Heart right ventricle (tissue), 16 donors: ENCODE data around the gene PPARG. TPM values are rescaled to one million over a fixed set of nuclear protein-coding genes. Genes with fewer than 3 reads are reported as not detected.

Source experiments
- ATAC-seq, 8 donors: fragments of 200-7000 bp; cut with Tn5 transposase; one replicate each; pipeline ENCODE4 v1.9.1; 2020; ENCODE audit warnings: mild to moderate bottlenecking in 8 of 8, moderate library complexity in 8 of 8, moderate number of reproducible peaks in 1 of 8
- DNase-seq, 2 donors: peaks; one replicate each; pipeline ENCODE4 v3.0.0-alpha.2; 2020
- H3K27ac ChIP-seq, 10 donors: fragments of 200-600 bp; sonication (generic) in 2 of 10; one replicate each; pipeline versions ENCODE4 v1.5.0 to v1.8.0; 2020 to 2022; ENCODE audit warnings: mild to moderate bottlenecking in 3 of 10
- H3K27me3 ChIP-seq, 7 donors: fragments of 200-600 bp; one replicate each; pipeline ENCODE4 v1.8.0; 2021 to 2022; ENCODE audit warnings: mild to moderate bottlenecking in 2 of 7
- H3K36me3 ChIP-seq, 9 donors: fragments of 200-600 bp; sonication (generic) in 1 of 9; one replicate each; pipeline versions ENCODE4 v1.5.0 to v1.8.0; 2020 to 2022; ENCODE audit warnings: mild to moderate bottlenecking in 2 of 9
- H3K4me1 ChIP-seq, 9 donors: fragments of 200-600 bp; sonication (generic) in 1 of 9; one replicate each; pipeline versions ENCODE4 v1.5.0 to v1.8.0; 2020 to 2022; ENCODE audit warnings: mild to moderate bottlenecking in 4 of 9
- H3K4me3 ChIP-seq, 10 donors: fragments of 200-600 bp; sonication (generic) in 2 of 10; one replicate each; pipeline versions ENCODE4 v1.5.0 to v1.8.0; 2020 to 2022; ENCODE audit warnings: mild to moderate bottlenecking in 7 of 10, moderate library complexity in 2 of 10
- H3K9me3 ChIP-seq, 11 donors: fragments of 200-600 bp in 10 of 11; sonication (generic) in 2 of 11; one replicate each; pipeline versions ENCODE4 v1.5.0 to v1.8.0; 2013 to 2022; ENCODE audit warnings: mild to moderate bottlenecking in 2 of 11, control low read depth in 1 of 11, moderate library complexity in 1 of 11
- CTCF ChIP-seq, 9 donors: fragments of 200-600 bp; sonication (generic) in 2 of 9; IDR thresholded peaks; one replicate each; pipeline versions ENCODE4 v1.5.0 to v1.8.0; 2021 to 2022; ENCODE audit warnings: antibody characterized with exemption in 9 of 9, mild to moderate bottlenecking in 5 of 9, moderate library complexity in 1 of 9
- WGBS, 2 donors: extraction: QIAGEN DNeasy Blood & Tissue Kit; methylation state at CpG; one replicate each; pipeline ENCODE4 v1.1.7; 2013; ENCODE audit warnings: inconsistent platforms in 1 of 2; 5-methylcytosine and 5-hydroxymethylcytosine counted together
- intact Hi-C, 10 donors: fragments of 100-400 bp; cut with DNase I; formaldehyde crosslinking; loops; one replicate each; pipeline versions ENCODE4 v1.11.1 to v1.14.2; 2022
- polyA plus RNA-seq, 2 donors: library from polyadenylated mRNA; stranded (reverse); fragments of 200-250 nt; gene quantifications; one replicate each; pipeline ENCODE4 v1.2.3, GENCODE V29; 2013
- total RNA-seq, 10 donors: library from RNA; stranded (reverse); fragmentation: NEBNext Ultra II Directional in 3 of 10; extraction: Animal tissue kit (Norgen Biotek cat#: 25700) in 3 of 10; gene quantifications; one replicate each; pipeline versions ENCODE4 v1.2.1 to v1.2.4, GENCODE V29; 2021 to 2023
- donor health status: Arrhythmogenic right ventricular cardiomyopathy.
- donor health status: ischemic (EF 13 %, LVEDD 7.1; RV severe dilation, severe dysfunction).
- donor health status: healthy with polysubstance abuse.
- donor health status: DM: no; HTN: yes; CAD: no.
- donor health status: DM: no; HTN: no; CAD: no.
- donor health status: ischemic (EF 25% LVEDD 6.9; RV normal size, moderate dysfunction).
- donor health status: ischemic (EF 25% LVEDD 5.7; RV mildly dilated, moderate dysfunction).
- donor health status: healthy.
- donor health status: DM: yes; HTN: yes; CAD: no.
- donor health status: Ischemic cardiomyopathy.
- donor health status: ischemic (EF 35%, LVEDD 5.7; RV mildly dilated, moderate dysfunction).
- donor health status: nonischemic (EF 11% LVEDD 7.7; RV severe dilation, severe dysfunction).
- donor health status: DM: yes; HTN: yes; CAD: no.
- donor health status: PGD.
- donor health status: ischemic (EF 29% LVEDD 5.4; RV normal size, mild dysfunction).
- donor health status: nonischemic (EF 23%, LVEDD 6.1; RV moderate dilation, normal function).

PPARG gene
- total and polyA plus RNA-seq, 12 donors: 10.8 to 31.5 (median 14.6) TPM

GRCh38 chr3:12379640-12380429, 91.0 kb downstream of the PPARG start:
- 80 to 83% methylated on average over 5 of the region's 5 CpGs for WGBS, 2 donors
- Histone ChIP-seq H3K4me1 (peaks cover 0 to 28% (median 12%) of the 10 kb centered on the region in 9 donors), H3K4me3 (no peak overlapping the region), H3K27ac (no peak overlapping the region), H3K9me3 (no peaks in the 10 kb centered on the region), H3K27me3 (no peaks in the 10 kb centered on the region), H3K36me3 (peaks cover 0 to 36% (median 17%) of the 10 kb centered on the region in 9 donors)
- ATAC-seq: no peak
- no peak for TF ChIP-seq CTCF (IDR thresholded peaks at IDR 0.05)
- no peak for DNase-seq
- intact Hi-C loops: loop anchor here in 1 of 10 donors (5.0 kb wide), 1 partner anchor 68 kb away; no protein-coding TSS in a partner anchor

GRCh38 chr3:12380461-12380860, 91.6 kb downstream of the PPARG start:
- DNase-seq (no peak), ATAC-seq (no peak)
- Histone ChIP-seq H3K4me3 (no peak overlapping the region), H3K4me1 (peaks cover 0 to 22% (median 12%) of the 10 kb centered on the region in 9 donors), H3K9me3 (no peaks in the 10 kb centered on the region), H3K36me3 (peaks cover 0 to 36% (median 17%) of the 10 kb centered on the region in 9 donors), H3K27me3 (no peaks in the 10 kb centered on the region), H3K27ac (no peak overlapping the region)
- WGBS, 2 donors: 86 to 88% methylated on average over 3 of the region's 3 CpGs
- intact Hi-C loops: no loop called here
- TF ChIP-seq CTCF (IDR thresholded peaks at IDR 0.05): no peak

GRCh38 chr3:12381199-12381598, 92.3 kb downstream of the PPARG start:
- no peaks in the 10 kb centered on the region for H3K9me3 ChIP-seq
- H3K4me1 ChIP-seq: peaks cover 0 to 21% (median 7%) of the 10 kb centered on the region in 9 donors
- TF ChIP-seq CTCF (IDR thresholded peaks at IDR 0.05): no peak
- 78 to 88% methylated on average over 1 of the region's 1 CpG for WGBS, 2 donors
- DNase-seq: no peak
- ATAC-seq: no peak
- H3K36me3 ChIP-seq: peaks cover 0 to 39% (median 17%) of the 10 kb centered on the region in 9 donors
- no peak overlapping the region for H3K27ac ChIP-seq
- H3K4me3 ChIP-seq: no peak overlapping the region
- H3K27me3 ChIP-seq: no peaks in the 10 kb centered on the region
- intact Hi-C loops: no loop called here

- intact Hi-C loops: no loop called here
- H3K36me3 ChIP-seq: peaks cover 0 to 39% (median 17%) of the 10 kb centered on the region in 9 donors
- ATAC-seq (no peak), DNase-seq (no peak)
- 90 to 95% methylated on average over 2 of the region's 2 CpGs for WGBS, 2 donors
- no peak for TF ChIP-seq CTCF (IDR thresholded peaks at IDR 0.05)
- H3K4me3 ChIP-seq: no peak overlapping the region
- H3K9me3 ChIP-seq: peaks cover 0 to 4% (median 0%) of the 10 kb centered on the region in 11 donors
- no peak overlapping the region for H3K27ac ChIP-seq
- H3K4me1 ChIP-seq: peaks cover 0 to 18% (median 3%) of the 10 kb centered on the region in 9 donors
- no peaks in the 10 kb centered on the region for H3K27me3 ChIP-seq
Observed at GRCh38 chr3:12383218-12383617, 94.3 kb downstream of the PPARG start.
